ENCODE measurements around the gene SARNP.
"Not testable (repeated sequence)": the region's sequence is repeated elsewhere in the genome, so short reads cannot be mapped to it uniquely, and the experiment has no call there.

SARNP gene, protein sequence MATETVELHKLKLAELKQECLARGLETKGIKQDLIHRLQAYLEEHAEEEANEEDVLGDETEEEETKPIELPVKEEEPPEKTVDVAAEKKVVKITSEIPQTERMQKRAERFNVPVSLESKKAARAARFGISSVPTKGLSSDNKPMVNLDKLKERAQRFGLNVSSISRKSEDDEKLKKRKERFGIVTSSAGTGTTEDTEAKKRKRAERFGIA
- 2.9 to 13.3 (median 5.0) reads per million in 3 experiments for total RNA-seq

DNA sequence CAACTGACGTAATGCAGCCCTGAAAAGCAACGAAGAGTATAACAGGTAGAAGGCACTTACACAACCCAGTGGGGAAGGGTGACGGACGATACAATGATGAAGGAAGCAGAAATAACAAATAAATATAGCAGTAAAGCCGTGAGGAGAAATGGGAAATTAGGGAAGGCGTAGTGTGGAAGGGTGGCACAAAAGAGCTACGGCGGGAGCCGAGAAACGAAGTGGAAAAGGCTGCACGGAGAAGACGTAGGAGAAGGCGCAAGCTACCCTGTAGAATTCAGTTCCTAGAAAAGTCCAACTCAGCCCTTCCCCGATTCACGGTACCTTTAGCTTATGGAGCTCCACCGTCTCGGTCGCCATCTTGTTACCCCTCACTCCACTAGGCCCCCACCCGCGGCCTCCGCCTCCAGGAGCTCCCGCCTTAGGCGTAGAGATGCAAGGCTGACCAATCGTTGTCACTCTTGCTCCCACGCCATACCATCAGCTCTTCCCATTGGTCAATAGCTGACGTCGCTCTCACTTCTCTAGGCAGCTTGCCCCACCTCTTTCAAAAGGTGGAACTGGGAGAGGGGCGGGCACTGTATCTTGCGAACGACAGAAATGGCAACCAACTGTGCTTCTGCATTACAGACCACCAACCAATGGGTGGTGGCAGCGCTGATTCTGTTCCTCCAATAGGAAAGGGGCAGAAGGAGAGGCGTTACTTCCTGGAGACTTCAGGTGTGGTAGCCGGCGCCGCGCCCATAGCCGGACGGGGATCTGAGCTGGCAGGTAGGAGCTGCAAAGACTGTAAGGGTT lies at the start of gene SARNP, which contains the start of gene ORMDL2:
TSS of gene SARNP (minus strand) at position 380 of the 795 bp plus-strand sequence. CDS start at position 357, 23 bp downstream.
TSS of gene ORMDL2 (plus strand) at position 697 of the 795 bp plus-strand sequence. CDS start 959 bp downstream, outside the sequence.
- DNase-seq: peak; percentile 99

DNA sequence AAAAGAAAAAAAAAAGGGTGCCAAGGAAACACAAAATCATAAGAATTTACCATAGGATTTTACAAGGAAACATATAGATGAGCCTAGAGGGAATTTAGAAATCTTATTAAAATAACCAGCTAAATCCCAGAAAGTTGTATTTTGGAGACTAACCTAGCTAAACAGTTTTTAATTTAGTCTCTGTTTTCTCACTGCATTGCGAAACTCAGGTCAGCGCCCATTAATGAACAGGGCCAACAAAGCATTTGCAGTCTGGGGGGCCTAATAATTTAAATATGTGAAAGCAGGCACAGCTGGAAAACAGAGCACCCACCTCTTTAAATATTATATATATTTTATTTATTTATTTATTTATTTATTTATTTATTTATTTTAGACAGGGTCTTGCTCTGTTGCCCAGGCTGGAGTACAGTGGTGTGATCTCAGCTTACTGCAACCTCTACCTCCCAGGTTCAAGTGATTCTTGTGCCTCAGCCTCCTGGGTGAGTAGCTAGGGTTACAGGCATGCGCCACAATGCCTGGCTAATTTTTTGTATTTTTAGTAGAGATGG lies 49.0 kb upstream of the SARNP start:
- not testable (repeated sequence) for DNase-seq

DNA sequence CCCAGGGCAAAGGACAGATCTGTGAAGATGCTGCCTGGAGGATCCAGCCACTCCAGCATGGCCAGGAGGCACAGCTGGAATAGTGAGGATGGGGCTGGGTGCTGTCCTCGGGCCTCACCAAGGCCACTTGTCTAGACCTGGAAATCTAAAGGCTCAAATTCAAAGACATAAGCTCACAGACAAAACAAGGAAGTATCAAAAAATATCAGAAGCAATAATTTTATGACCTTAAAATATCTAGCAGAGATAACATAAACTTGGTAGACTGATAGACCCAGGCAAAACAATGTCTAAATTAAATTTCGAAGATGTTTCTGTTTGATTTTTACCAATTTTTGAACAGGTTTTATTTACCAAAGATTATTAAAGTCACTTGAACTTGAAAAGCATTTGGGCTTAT lies 47.8 kb upstream of the SARNP start:
- no peak for DNase-seq

DNA sequence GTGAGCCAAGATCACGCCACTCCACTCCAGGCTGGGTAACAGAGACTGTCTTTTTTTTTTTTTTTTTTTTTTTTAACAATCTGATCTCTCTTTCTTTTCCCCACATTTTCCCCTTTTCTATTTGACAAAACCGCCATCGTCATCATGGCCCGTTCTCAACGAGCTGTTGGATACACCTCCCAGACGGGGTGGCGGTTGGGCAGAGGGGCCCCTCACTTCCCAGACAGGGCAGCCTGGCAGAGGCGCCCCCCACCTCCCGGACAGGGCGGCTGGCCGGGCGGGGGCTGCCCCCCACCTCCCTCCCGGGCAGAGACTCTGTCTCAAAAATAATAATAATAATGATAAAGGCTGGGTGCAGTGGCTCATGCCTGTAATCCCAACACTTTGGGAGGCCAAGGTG lies 45.4 kb upstream of the SARNP start:
- DNase-seq: not testable (repeated sequence)

DNA sequence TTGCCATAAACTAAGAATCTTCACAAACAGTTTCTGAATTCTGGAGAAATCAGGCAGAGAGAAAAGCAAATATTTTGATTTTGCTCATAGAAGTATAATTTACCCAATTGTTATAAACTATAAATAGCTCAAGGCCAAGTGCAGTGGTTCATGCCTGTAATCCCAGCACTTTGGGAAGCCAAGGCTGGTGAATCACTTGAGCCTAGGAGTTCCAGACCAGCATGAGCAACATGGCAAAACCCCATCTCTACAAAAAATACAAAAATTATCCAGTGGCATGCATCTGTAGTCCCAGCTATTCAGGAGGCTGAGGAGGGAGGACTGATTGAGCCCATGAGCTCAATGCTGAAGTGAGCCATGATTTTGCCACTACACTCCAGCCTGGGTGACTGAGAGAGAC lies 44.8 kb upstream of the SARNP start:
- no peak for DNase-seq

DNA sequence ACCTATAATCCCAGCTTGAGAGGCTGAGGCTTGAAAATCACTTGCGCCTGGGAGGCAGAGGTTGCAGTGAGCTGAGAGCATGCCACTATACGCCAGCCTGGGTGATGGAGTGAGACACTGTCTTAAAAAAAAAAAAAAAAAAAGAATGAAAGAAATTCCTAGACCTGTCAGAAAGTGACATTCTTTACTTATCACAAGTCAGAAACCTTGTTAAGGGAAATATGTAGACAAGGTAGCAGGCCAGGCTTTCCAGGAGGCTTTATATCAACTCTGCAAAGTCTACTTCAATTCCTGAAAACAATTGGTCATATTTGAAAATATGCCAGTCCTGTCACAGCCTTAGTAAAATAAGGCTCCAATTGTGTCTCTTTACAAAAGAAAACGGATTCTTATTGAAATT lies 44.3 kb upstream of the SARNP start:
- DNase-seq: no peak

DNA sequence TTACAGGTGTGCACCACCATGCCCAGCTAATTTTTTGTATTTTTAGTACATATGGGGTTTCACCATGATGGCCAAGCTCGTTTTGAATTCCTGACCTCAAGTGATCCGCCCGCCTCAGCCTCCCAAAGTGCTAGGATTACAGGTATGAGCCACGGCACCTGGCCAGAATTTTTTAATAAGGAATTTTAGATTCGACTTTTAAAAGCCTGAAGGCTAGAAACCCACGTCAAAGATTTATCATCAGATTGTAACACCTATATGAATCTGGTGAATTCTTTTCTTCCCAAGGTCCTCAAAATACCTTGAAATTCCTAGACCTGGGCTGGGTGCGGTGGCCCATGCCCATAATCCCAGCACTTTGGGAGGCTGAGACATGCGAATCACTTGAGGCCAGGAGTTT lies 43.9 kb upstream of the SARNP start:
- no peak for DNase-seq

DNA sequence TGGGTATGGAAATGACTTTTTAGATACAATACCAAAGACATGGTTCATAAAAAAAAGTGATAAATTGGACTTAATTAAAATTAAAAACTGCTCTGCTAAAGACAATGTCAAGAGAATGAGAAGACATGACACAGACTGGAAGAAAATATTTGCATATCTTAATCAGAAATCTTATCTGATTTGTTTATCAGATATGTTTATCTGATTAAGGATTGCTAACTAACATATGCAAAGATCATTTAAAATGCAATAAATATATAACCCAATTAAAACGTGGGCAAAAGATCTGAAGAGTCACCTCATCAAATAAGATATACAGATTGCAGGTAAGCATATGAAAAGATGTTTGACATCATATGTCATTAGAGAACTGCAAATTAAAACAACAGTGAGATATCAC lies 35.2 kb upstream of the SARNP start:
- no peak for DNase-seq

DNA sequence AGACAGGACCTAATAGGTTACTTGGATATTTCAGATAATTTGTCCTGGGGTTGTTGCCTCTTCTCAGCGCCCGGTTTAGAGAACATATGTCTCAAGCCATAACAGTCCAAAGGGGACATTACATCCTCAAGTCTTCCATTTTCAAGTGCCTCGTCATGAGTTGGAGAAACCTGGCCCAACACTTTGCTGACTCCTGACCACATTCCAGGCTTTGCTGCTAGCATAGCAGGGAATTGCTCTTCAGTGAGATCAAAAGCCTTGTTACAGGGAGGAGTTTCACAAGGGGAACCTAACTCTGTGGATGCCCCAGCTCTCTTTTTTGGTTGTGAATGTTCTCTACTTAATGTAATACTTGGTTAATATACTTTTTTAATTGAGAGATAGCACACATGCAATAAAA lies 33.4 kb upstream of the SARNP start:
- DNase-seq: no peak

DNA sequence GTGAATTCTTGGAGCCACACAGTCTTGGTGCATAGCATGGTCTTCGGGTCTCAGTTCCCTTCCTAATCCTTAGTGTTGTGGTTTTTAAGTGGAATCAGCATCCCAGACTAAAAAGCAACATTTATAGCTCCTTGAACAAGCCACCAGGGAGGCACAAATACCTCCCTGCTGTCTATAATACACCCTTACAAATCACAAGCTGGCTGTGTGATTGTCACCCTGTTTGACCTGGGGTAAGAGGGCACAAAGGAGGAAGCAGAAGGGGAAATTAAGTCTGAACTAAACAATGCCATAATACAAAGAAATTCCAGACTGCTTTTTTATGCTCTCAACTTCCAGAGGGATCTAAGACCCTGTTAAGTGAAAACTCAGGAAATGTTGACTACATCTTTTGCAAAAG lies 32.9 kb upstream of the SARNP start:
- no peak for DNase-seq

DNA sequence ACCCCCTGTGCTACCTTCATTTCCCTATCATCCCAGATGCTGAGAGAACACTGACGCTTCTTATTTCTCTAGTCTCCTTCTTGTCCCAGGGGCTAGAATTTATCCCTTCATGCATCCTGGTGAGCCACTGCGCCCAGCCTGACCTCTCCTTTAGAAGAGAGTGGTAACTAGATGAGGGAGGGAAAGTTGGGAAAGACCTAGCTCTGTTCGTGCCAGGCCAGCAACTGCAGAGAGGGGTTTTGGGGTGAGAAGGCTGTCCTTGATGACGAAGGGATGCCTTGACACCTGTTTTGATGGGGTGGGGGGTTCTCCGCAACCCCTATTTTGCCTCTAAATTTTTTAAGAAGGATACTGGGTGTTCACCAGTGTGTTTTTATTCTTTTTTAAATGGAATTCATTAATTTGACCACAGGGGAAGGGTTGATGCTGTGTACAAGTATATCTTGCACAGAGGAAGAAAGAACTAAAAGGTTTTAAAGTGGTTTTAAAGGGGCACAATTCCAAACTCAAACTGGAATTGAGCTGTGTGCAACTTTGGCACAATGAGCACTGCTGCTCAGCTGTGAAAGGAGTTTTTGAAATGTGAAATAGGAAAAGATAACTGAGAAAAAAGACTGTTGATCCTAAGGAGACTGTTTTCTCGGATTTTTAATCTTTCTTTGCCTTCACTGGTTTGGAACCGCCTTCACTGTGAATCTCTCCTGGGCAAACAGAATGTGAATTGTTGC lies 32.3 kb upstream of the SARNP start:
- no peak for DNase-seq

DNA sequence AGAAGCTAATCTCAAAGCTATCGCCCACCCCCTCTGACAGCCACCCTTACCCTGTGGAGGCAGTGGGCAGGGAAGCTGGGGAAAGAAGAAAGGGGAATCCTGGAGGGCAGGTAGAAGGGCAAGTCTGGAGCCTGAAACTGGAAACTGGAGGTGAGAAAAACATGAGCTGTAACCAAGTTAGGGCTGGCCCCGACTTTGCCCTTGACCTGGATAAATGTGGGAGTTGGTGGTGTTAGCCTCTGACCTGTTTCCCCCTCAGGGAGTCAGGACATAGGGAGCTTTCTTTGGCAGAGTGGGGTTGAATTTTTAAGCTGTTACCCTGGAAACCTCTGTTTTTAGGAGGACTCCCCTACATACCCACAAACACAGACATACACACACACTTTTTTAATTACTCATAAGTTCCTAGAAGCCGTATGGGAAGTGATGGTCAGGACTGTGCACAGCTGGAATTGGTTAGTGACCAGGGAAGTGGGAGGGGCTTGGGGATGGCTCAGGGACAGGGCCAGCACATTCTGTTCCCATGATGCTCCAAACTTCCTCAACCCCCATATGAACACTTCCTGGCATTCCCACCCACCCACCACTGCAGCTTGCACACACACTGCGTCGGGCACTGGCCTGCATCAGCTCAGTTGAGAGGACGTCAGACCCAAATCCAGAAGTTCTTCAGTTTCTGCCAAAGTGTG lies 30.2 kb upstream of the SARNP start:
- DNase-seq: no peak

DNA sequence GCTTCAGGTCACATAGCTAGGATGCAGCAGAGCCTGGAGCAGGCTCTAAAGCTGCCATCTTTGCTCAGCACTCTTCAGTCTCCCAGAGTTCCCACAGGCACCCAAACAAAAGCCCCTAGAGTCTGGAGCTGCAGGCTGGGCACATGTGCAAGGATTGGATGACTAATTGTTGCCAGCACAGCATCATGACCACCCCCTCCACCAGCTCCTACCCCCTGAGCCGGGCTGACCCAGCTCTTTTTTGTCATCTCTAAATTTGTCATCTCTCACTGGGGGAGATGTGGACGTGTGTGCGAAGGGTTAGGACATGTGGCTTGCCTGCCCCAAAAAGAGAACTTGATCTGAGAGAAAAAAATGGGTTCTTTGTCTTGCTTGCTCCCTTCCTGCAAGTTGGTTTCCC lies 29.5 kb upstream of the SARNP start:
- DNase-seq: no peak

DNA sequence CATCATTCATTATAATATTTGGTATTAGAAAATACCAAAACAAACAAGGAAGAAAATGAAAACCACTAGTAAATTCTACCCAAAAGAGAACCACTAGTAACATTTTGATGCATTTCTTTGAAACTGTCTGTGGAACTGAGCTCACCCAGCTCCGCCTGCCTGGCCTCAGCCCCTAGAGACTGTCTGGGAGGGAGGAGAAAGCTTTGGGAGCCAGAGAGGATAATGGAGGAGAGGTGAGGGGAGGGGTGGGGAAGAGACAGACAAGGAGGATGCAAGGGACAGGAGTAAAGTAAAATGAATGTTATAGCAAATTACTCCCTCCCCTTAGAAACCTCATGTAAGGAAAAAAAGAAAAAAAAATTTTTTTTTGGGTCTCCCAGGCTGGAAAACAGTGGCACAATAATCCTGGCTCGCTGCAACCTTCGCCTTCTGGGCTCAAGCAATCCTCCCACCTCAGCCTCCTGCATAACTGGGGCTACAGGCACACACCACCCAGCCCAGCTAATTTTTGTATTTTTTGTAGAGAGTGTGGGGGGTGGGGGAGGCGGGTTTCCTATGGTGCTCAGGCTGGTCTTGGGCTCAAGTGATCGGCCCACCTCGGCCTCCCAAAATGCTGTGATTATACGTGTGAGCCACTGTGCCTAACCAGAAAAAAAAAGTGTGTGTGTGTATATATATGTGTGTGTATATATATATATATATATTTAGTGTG lies 28.4 kb upstream of the SARNP start:
- DNase-seq: no peak

DNA sequence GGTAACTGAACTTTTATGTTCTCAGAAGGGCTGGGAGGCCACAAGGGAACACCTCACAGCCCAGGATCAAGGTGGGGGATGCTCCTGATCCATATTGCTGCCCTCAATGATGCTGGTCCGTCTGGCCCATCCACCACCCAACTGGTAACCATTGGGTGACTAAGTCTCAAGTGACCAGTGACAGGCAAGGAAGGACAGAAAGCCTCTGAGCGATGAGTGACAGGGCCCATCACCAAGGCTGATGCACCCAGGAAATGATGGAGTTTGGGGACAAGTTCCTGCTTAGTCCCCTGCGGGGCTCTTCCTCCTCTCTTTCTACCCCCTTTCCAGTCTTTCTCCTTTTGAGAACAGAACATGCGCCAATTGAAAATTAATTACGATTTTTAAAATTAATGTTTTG lies 27.8 kb upstream of the SARNP start:
- DNase-seq: no peak

DNA sequence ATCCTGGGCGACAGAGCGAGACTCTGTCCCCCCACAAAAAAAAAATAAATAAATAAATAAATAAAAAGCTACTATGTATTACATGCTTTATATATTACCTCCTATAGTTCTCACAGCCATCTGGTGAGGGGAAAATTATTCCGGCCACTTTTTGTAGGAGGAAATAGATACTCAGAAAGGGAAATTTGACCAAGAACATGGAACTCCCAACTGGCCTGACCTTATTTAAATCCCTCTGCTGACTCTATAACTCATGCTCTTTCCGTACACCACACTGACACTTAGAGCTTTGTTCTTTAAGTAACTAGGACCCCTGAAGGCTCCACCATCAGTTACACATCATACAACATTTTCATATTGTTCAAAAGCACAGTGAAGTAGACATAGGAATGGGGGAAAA lies 27.4 kb upstream of the SARNP start:
- no peak for DNase-seq

DNA sequence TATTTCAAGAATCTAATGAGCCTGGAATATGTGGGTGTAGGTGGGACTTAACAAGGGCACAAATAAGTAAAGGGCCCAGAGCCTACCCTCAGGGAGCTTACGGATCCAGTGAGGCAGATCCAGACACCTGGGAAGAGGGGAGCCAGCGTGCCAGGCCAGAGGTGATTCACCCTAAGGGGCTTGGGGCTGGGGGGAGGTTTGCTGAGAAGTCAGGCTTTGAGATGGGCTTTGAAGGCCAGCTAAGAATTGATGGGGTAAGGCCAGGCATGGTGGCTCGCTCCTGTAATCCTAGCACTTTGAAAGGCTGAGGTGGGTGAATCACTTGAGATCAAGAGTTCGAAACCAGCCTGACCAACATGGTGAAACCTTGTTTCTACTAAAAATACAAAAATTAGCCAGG lies 25.9 kb upstream of the SARNP start:
- DNase-seq: no peak

DNA sequence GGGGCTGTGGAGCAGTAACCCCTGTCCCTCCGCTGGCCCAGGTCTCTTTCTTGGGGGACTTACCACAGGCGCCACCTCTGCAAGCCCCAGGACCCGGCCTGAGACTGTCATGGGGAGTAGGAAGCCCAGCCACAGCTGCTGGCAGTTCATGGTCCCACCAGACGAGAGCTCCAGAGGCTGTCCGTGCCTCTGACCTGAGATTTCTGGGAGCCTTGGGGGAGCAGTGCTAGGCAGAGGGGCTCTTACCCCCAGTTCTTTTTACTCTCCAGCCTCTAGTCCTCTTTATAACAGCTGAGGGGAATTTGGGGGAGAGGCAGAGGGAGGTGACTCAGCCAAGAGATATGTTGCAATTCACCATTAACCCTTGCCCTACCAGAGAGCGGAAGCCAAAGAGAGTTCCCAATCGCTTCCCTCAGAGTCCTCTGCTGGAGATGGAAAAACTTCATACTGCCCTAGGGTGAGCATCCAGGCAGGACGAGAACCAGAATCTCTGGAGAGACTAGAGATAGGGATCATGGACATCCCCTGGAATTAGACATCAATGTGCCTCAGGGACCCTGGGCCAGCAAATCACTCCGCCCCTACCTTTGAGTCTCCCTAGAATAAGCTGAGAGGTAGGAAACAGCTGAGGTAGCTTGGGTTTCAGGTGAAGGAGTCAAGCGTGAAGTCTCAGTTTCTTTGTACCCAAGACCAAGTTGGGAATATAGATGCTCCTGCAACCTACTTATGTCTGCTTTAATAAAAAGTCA lies 25.3 kb upstream of the SARNP start, which contains the start of gene MMP19:
TSS of gene MMP19 (minus strand) at position 256 of the 749 bp plus-strand sequence. CDS start at position 150, 106 bp downstream.
- DNase-seq: no peak

DNA sequence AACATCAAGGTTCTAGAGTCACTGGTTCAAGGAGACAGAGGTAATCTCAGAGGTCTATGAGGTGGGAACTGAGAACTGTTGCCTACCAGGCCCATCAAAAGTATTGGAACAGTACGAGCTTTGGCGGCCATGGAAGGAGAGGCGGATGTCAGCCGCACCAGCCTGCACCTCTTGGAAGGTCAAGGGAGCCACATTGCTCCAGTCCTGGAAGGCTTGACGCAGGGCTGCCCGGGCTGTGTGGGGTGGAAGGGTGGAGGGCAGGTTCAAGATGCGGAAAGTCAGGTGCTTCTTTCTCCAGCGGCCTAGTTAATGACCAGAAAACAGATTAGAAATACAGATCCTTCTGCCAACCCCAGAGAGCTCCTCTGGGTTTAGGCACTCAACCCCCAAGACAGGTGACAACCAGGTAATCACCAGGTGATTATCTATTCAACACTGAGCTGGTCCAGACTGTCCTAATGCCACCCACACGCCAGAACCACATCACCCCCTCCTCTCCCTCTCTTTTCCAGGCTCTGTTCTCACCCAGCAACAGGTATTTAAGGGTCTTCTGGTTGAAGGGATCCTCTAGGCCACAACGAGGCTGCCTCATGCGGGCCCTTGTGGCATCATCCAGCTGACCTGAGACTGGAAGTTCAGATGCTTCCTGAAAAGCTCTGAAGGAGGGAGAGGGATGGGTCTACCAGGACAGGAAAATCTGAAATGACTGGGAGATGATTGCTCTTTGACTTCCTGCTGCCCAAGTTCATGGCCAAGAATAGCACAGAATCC lies 23.2 kb upstream of the SARNP start:
- DNase-seq: no peak
